IMR-90 (cell line): ENCODE data around the gene LRFN5. TPM values are rescaled to one million over a fixed set of nuclear protein-coding genes. Genes with fewer than 3 reads are reported as not detected.

Source experiments
- ATAC-seq: fragments of 200-7000 bp; cut with Tn5 transposase; 2 replicates; pipeline ENCODE4 v1.9.1; 2020; ENCODE audit warnings: low read depth, mild to moderate bottlenecking, moderate library complexity
- BruUV-seq: library from RNA; stranded (reverse); fragments of 400-500 nt; replicated peaks from 2 replicates; lab custom pipeline; 2021; lab: Mats Ljungman, UMichigan
- CTCF ChIA-PET: fragments of 300-600 bp; formaldehyde crosslinking; extraction: SDS; loops from one replicate; lab custom pipeline; 2021; ENCODE audit warnings: antibody characterized with exemption; lab: Yijun Ruan, JAX
- POLR2A ChIA-PET: fragments of 300-600 bp; sonication (Branson Sonifier 250); formaldehyde crosslinking; loops from one replicate; lab custom pipeline; 2022; ENCODE audit warnings: antibody characterized with exemption; ENCODE audit not compliant: unreplicated experiment; lab: Charles Lee
- DNase-seq: peaks from one replicate; pipeline ENCODE4 v3.0.0; 2013
- H2AFZ ChIP-seq: replicated peaks from 2 replicates; pipeline ENCODE3; 2013; ENCODE audit warnings: low read length, mild to moderate bottlenecking; ENCODE audit not compliant: poor library complexity
- H2AK5ac ChIP-seq: 2 replicates; pipeline ENCODE4 v1.6.1; 2013; ENCODE audit warnings: low read depth, low read length, inconsistent platforms
- H2AK9ac ChIP-seq: replicated peaks from 2 replicates; pipeline ENCODE3; 2013; ENCODE audit warnings: mild to moderate bottlenecking, low read depth, low read length, moderate library complexity; ENCODE audit not compliant: poor library complexity
- H2BK120ac ChIP-seq: 2 replicates; pipeline ENCODE4 v1.6.1; 2013; ENCODE audit warnings: low read depth, low read length, inconsistent platforms
- H2BK15ac ChIP-seq: 3 replicates; pipeline ENCODE4 v1.6.1; 2013; ENCODE audit warnings: low read depth, low read length, inconsistent platforms
- H2BK20ac ChIP-seq: 2 replicates; pipeline ENCODE4 v1.6.1; 2013; ENCODE audit warnings: low read depth, mild to moderate bottlenecking, inconsistent platforms, low read length, moderate library complexity
- H2BK5ac ChIP-seq: 2 replicates; pipeline ENCODE4 v1.6.1; 2013; ENCODE audit warnings: mild to moderate bottlenecking, low read depth, low read length, inconsistent platforms; ENCODE audit not compliant: poor library complexity, severe bottlenecking
- H3K14ac ChIP-seq: replicated peaks from 2 replicates; pipeline ENCODE4 v1.6.1; 2013; ENCODE audit warnings: low read depth, low read length, inconsistent platforms
- H3K18ac ChIP-seq: 2 replicates; pipeline ENCODE4 v1.6.1; 2013; ENCODE audit warnings: low read depth, low read length, control low read depth
- H3K23ac ChIP-seq: 2 replicates; pipeline ENCODE4 v1.6.1; 2013; ENCODE audit warnings: low read depth, low read length, inconsistent platforms
- H3K27ac ChIP-seq: 2 replicates; pipeline ENCODE4 v1.5.1; 2013; ENCODE audit warnings: mild to moderate bottlenecking, control low read depth, low read length; ENCODE audit not compliant: insufficient read depth
- H3K27me3 ChIP-seq: 2 replicates; pipeline ENCODE4 v1.6.1; 2013; ENCODE audit warnings: low read length; ENCODE audit not compliant: control insufficient read depth, insufficient read depth
- H3K36me3 ChIP-seq: 2 replicates; pipeline ENCODE4 v1.6.1; 2013; ENCODE audit warnings: low read length, mixed read lengths; ENCODE audit not compliant: control insufficient read depth, insufficient read depth
- H3K4ac ChIP-seq: 2 replicates; pipeline ENCODE4 v1.6.1; 2013; ENCODE audit warnings: low read depth, low read length, inconsistent platforms
- H3K4me1 ChIP-seq: 2 replicates; pipeline ENCODE4 v1.6.1; 2013; ENCODE audit warnings: low read length, mixed read lengths; ENCODE audit not compliant: control insufficient read depth, insufficient read depth
- H3K4me2 ChIP-seq: 2 replicates; pipeline ENCODE4 v1.6.1; 2013; ENCODE audit warnings: low read depth, mild to moderate bottlenecking, control low read depth, low read length, moderate library complexity
- H3K4me3 ChIP-seq: 2 replicates; pipeline ENCODE4 v1.5.1; 2013; ENCODE audit warnings: low read depth, mild to moderate bottlenecking, control low read depth, low read length, moderate library complexity; ENCODE audit not compliant: insufficient read depth
- H3K56ac ChIP-seq: 2 replicates; pipeline ENCODE4 v1.6.1; 2013; ENCODE audit warnings: low read length, inconsistent platforms; ENCODE audit not compliant: insufficient read depth; ENCODE audit errors: extremely low read depth
- H3K79me1 ChIP-seq, 2 experiments: 2 replicates each; pipeline ENCODE4 v1.6.1; 2013; ENCODE audit warnings: low read length in 2 of 2, inconsistent platforms in 1 of 2, low read depth in 1 of 2
- H3K9ac ChIP-seq: 2 replicates; pipeline ENCODE4 v1.6.1; 2013; ENCODE audit warnings: low read depth, low read length, control low read depth
- H3K9me1 ChIP-seq: 2 replicates; pipeline ENCODE4 v1.6.1; 2013; ENCODE audit warnings: low read length, inconsistent platforms; ENCODE audit not compliant: insufficient read depth
- H3K9me3 ChIP-seq: 2 replicates; pipeline ENCODE4 v1.6.1; 2013; ENCODE audit warnings: low read length; ENCODE audit not compliant: control insufficient read depth, insufficient read depth
- H4K20me1 ChIP-seq: 2 replicates; pipeline ENCODE4 v1.6.1; 2013; ENCODE audit warnings: low read length, inconsistent platforms; ENCODE audit not compliant: insufficient read depth
- H4K5ac ChIP-seq: 2 replicates; pipeline ENCODE4 v1.6.1; 2013; ENCODE audit warnings: mild to moderate bottlenecking, low read depth, low read length, control low read depth
- H4K8ac ChIP-seq, 2 experiments: 2 replicates each; pipeline ENCODE4 v1.6.1; 2013; ENCODE audit warnings: low read depth in 2 of 2, low read length in 2 of 2, control low read depth in 1 of 2, inconsistent platforms in 1 of 2
- H4K91ac ChIP-seq: 2 replicates; pipeline ENCODE4 v1.6.1; 2013; ENCODE audit warnings: low read depth, low read length, inconsistent platforms; ENCODE audit not compliant: insufficient read depth
- BHLHE40 ChIP-seq: fragments of 150-350 bp; IDR thresholded peaks from 2 replicates; pipeline ENCODE4 v1.6.1; 2016; ENCODE audit warnings: mild to moderate bottlenecking, low read depth, low read length
- CEBPB ChIP-seq: IDR thresholded peaks from 2 replicates; pipeline ENCODE4 v1.6.1; 2012; ENCODE audit warnings: low read depth, low read length, improper control_type of control experiment
- CHD1 ChIP-seq: IDR thresholded peaks from 2 replicates; pipeline ENCODE4 v1.6.1; 2012; ENCODE audit warnings: low read depth, low read length, improper control_type of control experiment
- FOS ChIP-seq: fragments of 150-350 bp; IDR thresholded peaks from 2 replicates; pipeline ENCODE4 v1.6.1; 2016; ENCODE audit warnings: low read depth, low read length
- MAFK ChIP-seq: IDR thresholded peaks from 2 replicates; pipeline ENCODE4 v1.6.1; 2012; ENCODE audit warnings: low read depth, low read length, improper control_type of control experiment
- MAZ ChIP-seq: IDR thresholded peaks from 2 replicates; pipeline ENCODE4 v1.6.1; 2012; ENCODE audit warnings: low read depth, mild to moderate bottlenecking, low read length, improper control_type of control experiment, moderate library complexity, borderline replicate concordance
- MXI1 ChIP-seq: IDR thresholded peaks from 2 replicates; pipeline ENCODE4 v1.6.1; 2012; ENCODE audit warnings: low read depth, mild to moderate bottlenecking, low read length, moderate library complexity, borderline replicate concordance
- NFE2L2 ChIP-seq: fragments of 150-350 bp; IDR thresholded peaks from 2 replicates; pipeline ENCODE4 v1.6.1; 2016; ENCODE audit warnings: low read depth, mild to moderate bottlenecking, low read length
- RAD21 ChIP-seq: IDR thresholded peaks from 2 replicates; pipeline ENCODE4 v1.6.1; 2012; ENCODE audit warnings: low read length, improper control_type of control experiment
- RCOR1 ChIP-seq: IDR thresholded peaks from 2 replicates; pipeline ENCODE4 v1.6.1; 2012; ENCODE audit warnings: mild to moderate bottlenecking, low read length, improper control_type of control experiment; ENCODE audit not compliant: insufficient replicate concordance
- RFX5 ChIP-seq: IDR thresholded peaks from 2 replicates; pipeline ENCODE4 v1.8.0; 2012; ENCODE audit warnings: low read depth, mild to moderate bottlenecking, low read length, moderate library complexity
- SMC3 ChIP-seq: fragments of 150-350 bp; IDR thresholded peaks from 2 replicates; pipeline ENCODE4 v1.6.1; 2016; ENCODE audit warnings: low read depth, mild to moderate bottlenecking, antibody characterized with exemption, low read length, moderate library complexity
- WGBS, 2 experiments: methylation state at CpG; one replicate each; pipeline versions ENCODE4 v1.1.5 to v1.1.7; 2013; ENCODE audit warnings: missing lambda C conversion rate in 2 of 2; ENCODE audit not compliant: insufficient read length in 1 of 2; ENCODE audit errors: extremely low coverage in 2 of 2; 5-methylcytosine and 5-hydroxymethylcytosine counted together
- dilution Hi-C: fragments of 300-500 bp; cut with HindIII; formaldehyde crosslinking; loops from one replicate; pipeline ENCODE4 v1.14.3; 2018; ENCODE audit warnings: low sequenced_read_pairs; ENCODE audit not compliant: unreplicated experiment
- in situ Hi-C: fragments of 300-500 bp; cut with MboI; formaldehyde crosslinking; loops from 3 replicates; pipeline ENCODE4 v1.14.3; 2019; ENCODE audit warnings: low sequenced_read_pairs, inconsistent platforms, mixed read lengths
- intact Hi-C: fragments of 100-400 bp; cut with micrococcal nuclease; formaldehyde crosslinking; loops from 2 replicates; pipeline ENCODE4 v1.10.0; 2022
- polyA plus RNA-seq, 3 experiments: library from polyadenylated mRNA; depleted of rRNA; stranded (reverse); fragments of >200 nt; gene quantifications; 2 replicates each; pipeline ENCODE4 v1.2.3, GENCODE V29; 2012; ENCODE audit warnings: low replicate concordance in 1 of 3
- total RNA-seq: library from RNA; depleted of rRNA; stranded (reverse); fragments of >200 nt; gene quantifications from 2 replicates; pipeline ENCODE4 v1.2.3, GENCODE V29; 2012
- TF ChIP-seq, protein P1 (sequence below): fragments of 150-350 bp; IDR thresholded peaks from 2 replicates; pipeline ENCODE4 v1.6.1; 2017; ENCODE audit warnings: mild to moderate bottlenecking, antibody characterized with exemption, low read length, low read depth
- TF ChIP-seq, protein P2 (sequence below): conservative IDR thresholded peaks from 2 replicates; pipeline ENCODE4 v1.5.1; 2012; ENCODE audit warnings: mild to moderate bottlenecking, low read depth, low read length, improper control_type of control experiment

The LRFN5 gene
- total and polyA plus RNA-seq, 2 of the 4 experiments (the other 2 are of a cell fraction): 1.8 to 3.6 TPM

DNA sequence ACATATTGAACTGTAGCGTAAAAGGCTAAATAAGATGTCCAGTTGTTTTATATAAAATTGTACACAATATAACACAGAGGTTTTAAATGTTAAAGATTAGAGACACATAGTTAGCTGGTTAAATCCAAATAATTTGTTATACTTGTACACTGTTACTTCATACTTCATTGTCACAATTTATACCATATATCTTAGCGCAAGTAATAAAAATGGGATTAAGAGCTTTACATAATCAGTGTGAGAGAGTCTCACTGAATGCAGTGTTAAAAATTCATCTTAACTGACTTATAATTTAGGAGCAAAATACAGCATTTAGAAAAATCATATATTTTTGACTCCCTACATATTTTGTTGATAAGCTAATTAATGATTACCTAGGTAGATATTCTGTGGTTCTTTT lies 36.1 kb downstream of the LRFN5 start:
- TF ChIP-seq NFE2L2 (no peak), CHD1 (no peak), MAFK (no peak), BHLHE40 (no peak), CEBPB (no peak), SMC3 (no peak), MXI1 (no peak), RCOR1 (no peak), FOS (no peak), RFX5 (no peak), MAZ (no peak), RAD21 (no peak)
- TF ChIP-seq, protein P1, sequence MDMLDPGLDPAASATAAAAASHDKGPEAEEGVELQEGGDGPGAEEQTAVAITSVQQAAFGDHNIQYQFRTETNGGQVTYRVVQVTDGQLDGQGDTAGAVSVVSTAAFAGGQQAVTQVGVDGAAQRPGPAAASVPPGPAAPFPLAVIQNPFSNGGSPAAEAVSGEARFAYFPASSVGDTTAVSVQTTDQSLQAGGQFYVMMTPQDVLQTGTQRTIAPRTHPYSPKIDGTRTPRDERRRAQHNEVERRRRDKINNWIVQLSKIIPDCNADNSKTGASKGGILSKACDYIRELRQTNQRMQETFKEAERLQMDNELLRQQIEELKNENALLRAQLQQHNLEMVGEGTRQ: no peak
- TF ChIP-seq, protein P2, sequence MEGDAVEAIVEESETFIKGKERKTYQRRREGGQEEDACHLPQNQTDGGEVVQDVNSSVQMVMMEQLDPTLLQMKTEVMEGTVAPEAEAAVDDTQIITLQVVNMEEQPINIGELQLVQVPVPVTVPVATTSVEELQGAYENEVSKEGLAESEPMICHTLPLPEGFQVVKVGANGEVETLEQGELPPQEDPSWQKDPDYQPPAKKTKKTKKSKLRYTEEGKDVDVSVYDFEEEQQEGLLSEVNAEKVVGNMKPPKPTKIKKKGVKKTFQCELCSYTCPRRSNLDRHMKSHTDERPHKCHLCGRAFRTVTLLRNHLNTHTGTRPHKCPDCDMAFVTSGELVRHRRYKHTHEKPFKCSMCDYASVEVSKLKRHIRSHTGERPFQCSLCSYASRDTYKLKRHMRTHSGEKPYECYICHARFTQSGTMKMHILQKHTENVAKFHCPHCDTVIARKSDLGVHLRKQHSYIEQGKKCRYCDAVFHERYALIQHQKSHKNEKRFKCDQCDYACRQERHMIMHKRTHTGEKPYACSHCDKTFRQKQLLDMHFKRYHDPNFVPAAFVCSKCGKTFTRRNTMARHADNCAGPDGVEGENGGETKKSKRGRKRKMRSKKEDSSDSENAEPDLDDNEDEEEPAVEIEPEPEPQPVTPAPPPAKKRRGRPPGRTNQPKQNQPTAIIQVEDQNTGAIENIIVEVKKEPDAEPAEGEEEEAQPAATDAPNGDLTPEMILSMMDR: no peak

More for the DNA sequence above, 36.1 kb downstream of the LRFN5 start:
- intact Hi-C loops (no loop called here), dilution Hi-C loops (no loop called here), in situ Hi-C loops (no loop called here)
- no peak overlapping the region for H2AFZ ChIP-seq
- no peak overlapping the region for H2BK15ac ChIP-seq
- H3K36me3 ChIP-seq: no peaks in the 10 kb centered on the region
- DNase-seq: no peak
- H4K20me1 ChIP-seq: no peaks in the 10 kb centered on the region
- ChIA-PET POLR2A (no interaction called here), CTCF (interaction anchor here (0.7 kb wide), 1 partner anchor 166 kb away, joined by 3 read pairs; no protein-coding TSS in a partner anchor)
- no peaks in the 10 kb centered on the region for H3K4me1 ChIP-seq
- H4K91ac ChIP-seq: no peak overlapping the region
- H3K9me3 ChIP-seq: no peaks in the 10 kb centered on the region
- BruUV-seq: no TSS peak
- no peaks in the 10 kb centered on the region for H3K9me1 ChIP-seq
- H3K79me1 ChIP-seq: no peaks in the 10 kb centered on the region
- H3K4me2 ChIP-seq: no peak overlapping the region
- no peak overlapping the region for H3K9ac ChIP-seq
- no peak for ATAC-seq
- no CpG with 5 or more reads among the region's 2 CpGs for WGBS, 2 experiments
- H2AK5ac ChIP-seq: no peak overlapping the region
- H3K56ac ChIP-seq: no peak overlapping the region
- H3K23ac ChIP-seq: no peak overlapping the region
- H3K27ac ChIP-seq: no peak overlapping the region
- H3K4me3 ChIP-seq: no peak overlapping the region
- H2BK5ac ChIP-seq: no peak overlapping the region
- H2BK20ac ChIP-seq: no peak overlapping the region
- no peaks in the 10 kb centered on the region for H3K27me3 ChIP-seq
- H3K14ac ChIP-seq: no peak overlapping the region
- H4K8ac ChIP-seq: no peak overlapping the region
- no peak overlapping the region for H4K5ac ChIP-seq
- H3K18ac ChIP-seq: no peak overlapping the region
- no peak overlapping the region for H2AK9ac ChIP-seq
- H2BK120ac ChIP-seq: no peak overlapping the region
- H3K4ac ChIP-seq: no peak overlapping the region
